GM18517 (cell line): ENCODE data around the gene CTCFL.

Source experiments
- ATAC-seq: cut with Tn5 transposase; IDR thresholded peaks from one replicate; pipeline ENCODE4 v1.9.1; 2021; ENCODE audit warnings: mild to moderate bottlenecking, moderate library complexity; ENCODE audit not compliant: unreplicated experiment

CTCFL gene

GRCh38 chr20:57449398-57450354 is 75.3 kb downstream of the CTCFL start:
- ATAC-seq: no peak

- ATAC-seq: no peak
These were observed 76.1 kb downstream of the CTCFL start for GRCh38 chr20:57448764-57449354.
